Fibroblast of lung (primary cell): ENCODE results near the gene LIN52. TPM values are rescaled to one million over a fixed set of nuclear protein-coding genes. Genes with fewer than 3 reads are reported as not detected.

Experiments used
- DNase-seq, 2 donors: peaks; one replicate each; pipeline versions ENCODE4 v3.0.0 to v3.0.0-alpha.2; 2010; ENCODE audit warnings: low read depth in 2 of 2
- H2AFZ ChIP-seq: 2 replicates; pipeline ENCODE4 v1.5.1; 2012; ENCODE audit warnings: low read length, control low read depth, inconsistent platforms
- H3K27ac ChIP-seq: 2 replicates; pipeline ENCODE4 v1.5.1; 2011; ENCODE audit warnings: low read length, control low read depth; ENCODE audit not compliant: insufficient read depth
- H3K27me3 ChIP-seq: 2 replicates; pipeline ENCODE4 v1.5.1; 2011; ENCODE audit warnings: mild to moderate bottlenecking, low read length; ENCODE audit not compliant: control insufficient read depth, insufficient read depth
- H3K36me3 ChIP-seq: 2 replicates; pipeline ENCODE4 v1.5.1; 2011; ENCODE audit warnings: low read length; ENCODE audit not compliant: control insufficient read depth, insufficient read depth
- H3K4me1 ChIP-seq: 2 replicates; pipeline ENCODE4 v1.5.1; 2011; ENCODE audit warnings: low read length; ENCODE audit not compliant: control insufficient read depth, insufficient read depth; ENCODE audit errors: extremely low read depth
- H3K4me2 ChIP-seq: 2 replicates; pipeline ENCODE4 v1.5.1; 2011; ENCODE audit warnings: low read length, control low read depth; ENCODE audit not compliant: insufficient read depth; ENCODE audit errors: extremely low read depth
- H3K4me3 ChIP-seq, 4 experiments: fragments of 200-600 bp in 1 of 4; sonication (generic) in 1 of 4; replicated peaks in 1 of 4; 2 replicates each; pipeline ENCODE4 v1.5.1; 2011 to 2016; ENCODE audit warnings: low read length in 4 of 4, low read depth in 3 of 4, mild to moderate bottlenecking in 3 of 4, control low read depth in 2 of 4, inconsistent platforms in 1 of 4, mixed read lengths in 1 of 4; ENCODE audit not compliant: insufficient read depth in 1 of 4; ENCODE audit errors: control extremely low read depth in 1 of 4
- H3K79me2 ChIP-seq: 2 replicates; pipeline ENCODE4 v1.5.1; 2012; ENCODE audit warnings: mild to moderate bottlenecking, low read length, inconsistent platforms; ENCODE audit not compliant: control insufficient read depth, insufficient read depth
- H3K9ac ChIP-seq: 2 replicates; pipeline ENCODE4 v1.5.1; 2011; ENCODE audit warnings: mild to moderate bottlenecking, low read length, control low read depth; ENCODE audit not compliant: insufficient read depth
- H3K9me3 ChIP-seq: 2 replicates; pipeline ENCODE4 v1.5.1; 2012; ENCODE audit warnings: low read depth, low read length; ENCODE audit not compliant: control insufficient read depth, insufficient read depth
- H4K20me1 ChIP-seq: 2 replicates; pipeline ENCODE4 v1.5.1; 2011; ENCODE audit warnings: low read length; ENCODE audit not compliant: control insufficient read depth, insufficient read depth; ENCODE audit errors: extremely low read depth
- CTCF ChIP-seq, 2 donors: IDR thresholded peaks in 1 of 2; conservative IDR thresholded peaks in 1 of 2; 1 replicate in 1 of 2; 2 replicates in 1 of 2; pipeline ENCODE4 v1.5.1; 2011 to 2012; ENCODE audit warnings: low read length in 2 of 2, control low read depth in 1 of 2, inconsistent platforms in 1 of 2, low read depth in 1 of 2, mild to moderate bottlenecking in 1 of 2
- EZH2 ChIP-seq: IDR thresholded peaks from 2 replicates; pipeline ENCODE4 v1.5.1; 2012; ENCODE audit warnings: low read length, control low read depth, mild to moderate bottlenecking; ENCODE audit errors: missing control alignments
- polyA plus RNA-seq, 2 donors: library from polyadenylated mRNA; depleted of rRNA in 1 of 2; stranded (reverse) in 1 of 2; unstranded in 1 of 2; fragments of >200 nt; gene quantifications; 2 replicates each; pipeline ENCODE4 v1.2.1, GENCODE V29; 2011 to 2012; ENCODE audit warnings: missing spikeins in 1 of 2
- total RNA-seq: library from RNA; depleted of rRNA; stranded (reverse); fragments of >200 nt; gene quantifications from 2 replicates; pipeline ENCODE4 v1.2.1, GENCODE V29; 2014

LIN52 gene
- total and polyA plus RNA-seq, 2 donors (not counting 1 experiment from before 2014, with no cell fraction given) = 7.5 to 11.9 TPM

GRCh38 chr14:74176400-74176793 is 91.6 kb downstream of the LIN52 start:
- TF ChIP-seq EZH2 (no peak), CTCF (conservative IDR thresholded peaks at IDR 0.05 in 1 of 2, IDR thresholded peaks at IDR 0.05 in 1 of 2; ENCODE audit: low read depth in 1 of 2, low read length in 2 of 2) (no peak)
- no peaks in the 10 kb centered on the region for H3K9me3 ChIP-seq
- H4K20me1 ChIP-seq = no peaks in the 10 kb centered on the region
- H3K4me1 ChIP-seq = no peaks in the 10 kb centered on the region
- no peak overlapping the region for H3K4me2 ChIP-seq
- H3K4me3 ChIP-seq = no peak overlapping the region
- H3K27ac ChIP-seq = no peak overlapping the region
- H3K9ac ChIP-seq = no peak overlapping the region
- DNase-seq = no peak
- H3K79me2 ChIP-seq = no peaks in the 10 kb centered on the region
- H3K36me3 ChIP-seq = no peaks in the 10 kb centered on the region
- no peaks in the 10 kb centered on the region for H3K27me3 ChIP-seq
- no peak overlapping the region for H2AFZ ChIP-seq

DNA sequence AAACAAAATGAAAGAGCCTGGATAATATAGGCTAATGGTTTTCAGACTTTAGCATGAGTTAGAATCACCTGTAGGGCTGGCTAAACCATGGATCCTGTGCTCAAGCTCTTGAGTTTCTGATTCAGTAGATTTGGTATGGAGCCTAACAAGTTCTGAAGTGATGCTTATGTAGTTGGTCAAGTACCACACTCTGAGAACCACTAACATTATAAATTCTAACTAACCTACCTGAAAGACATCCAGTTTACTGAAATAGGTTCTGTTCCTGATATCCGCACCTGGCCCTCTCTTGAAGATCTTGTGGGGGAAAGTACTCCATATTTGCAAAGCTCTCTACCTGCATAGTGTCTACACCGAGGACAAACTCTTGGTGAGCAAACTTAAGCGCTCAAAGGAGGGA is 95.1 kb downstream of the LIN52 start:
- H3K79me2 ChIP-seq = no peaks in the 10 kb centered on the region
- no peak overlapping the region for H3K4me3 ChIP-seq
- H2AFZ ChIP-seq = no peak overlapping the region
- DNase-seq = no peak
- no peak overlapping the region for H3K9ac ChIP-seq
- H3K36me3 ChIP-seq = no peaks in the 10 kb centered on the region
- H3K4me2 ChIP-seq = no peak overlapping the region
- no peak for TF ChIP-seq CTCF (conservative IDR thresholded peaks at IDR 0.05 in 1 of 2, IDR thresholded peaks at IDR 0.05 in 1 of 2; ENCODE audit: low read depth in 1 of 2, low read length in 2 of 2)
- TF ChIP-seq EZH2 = no peak
- H3K4me1 ChIP-seq = no peaks in the 10 kb centered on the region
- H3K9me3 ChIP-seq = no peaks in the 10 kb centered on the region
- no peak overlapping the region for H3K27ac ChIP-seq
- no peaks in the 10 kb centered on the region for H3K27me3 ChIP-seq
- H4K20me1 ChIP-seq = no peaks in the 10 kb centered on the region

DNA sequence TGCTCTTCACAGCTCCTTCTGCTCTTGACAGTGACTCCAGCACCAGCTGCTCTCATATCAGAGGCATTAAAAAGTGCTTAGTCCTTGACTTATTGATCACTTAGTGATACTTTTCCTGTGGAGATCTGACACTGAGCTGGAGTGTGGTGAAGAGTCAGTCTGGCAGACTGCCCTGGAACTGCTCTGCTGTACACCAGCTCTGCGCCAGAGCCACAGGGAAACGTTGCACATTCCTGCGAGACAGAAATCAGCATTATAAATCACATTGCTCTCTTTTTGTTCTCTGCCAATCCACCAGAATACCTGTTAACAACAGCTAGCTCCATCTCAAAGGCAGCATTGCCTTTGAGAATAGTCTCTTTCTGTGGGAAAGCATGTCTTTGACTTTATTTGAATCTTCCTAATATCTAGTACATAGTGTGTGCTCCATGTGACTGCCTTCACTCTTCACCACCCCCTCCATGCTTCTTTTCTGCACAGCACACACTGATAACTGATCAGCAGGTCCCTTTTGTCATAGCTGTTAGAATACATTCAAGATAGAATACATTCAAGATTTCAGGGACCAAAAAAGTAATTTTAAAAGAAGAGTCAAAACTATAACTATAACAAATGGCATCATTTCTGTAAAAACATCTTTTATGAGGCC is 106.3 kb downstream of the LIN52 start:
- H3K4me2 ChIP-seq = no peak overlapping the region
- peak in 1 of 2 donors; percentile 17 for DNase-seq
- H2AFZ ChIP-seq = no peak overlapping the region
- H3K79me2 ChIP-seq = no peaks in the 10 kb centered on the region
- H4K20me1 ChIP-seq = no peaks in the 10 kb centered on the region
- no peaks in the 10 kb centered on the region for H3K27me3 ChIP-seq
- H3K4me3 ChIP-seq = no peak overlapping the region
- no peak overlapping the region for H3K9ac ChIP-seq
- no peaks in the 10 kb centered on the region for H3K9me3 ChIP-seq
- H3K4me1 ChIP-seq = no peaks in the 10 kb centered on the region
- TF ChIP-seq CTCF (conservative IDR thresholded peaks at IDR 0.05 in 1 of 2, IDR thresholded peaks at IDR 0.05 in 1 of 2; ENCODE audit: low read depth in 1 of 2, low read length in 2 of 2) = no peak
- TF ChIP-seq EZH2 = no peak
- no peaks in the 10 kb centered on the region for H3K36me3 ChIP-seq
- H3K27ac ChIP-seq = no peak overlapping the region
